Ovary (tissue), 9 donors: ENCODE measurements around the gene PLEK. TPM values are rescaled to one million over a fixed set of nuclear protein-coding genes. Genes with fewer than 3 reads are reported as not detected.

Experiments
- DNase-seq, 5 donors: peaks; one replicate each; pipeline ENCODE4 v3.0.0-alpha.2; 2019 to 2020
- H3K27ac ChIP-seq, 2 donors: fragments of 200-600 bp; one replicate each; pipeline versions ENCODE4 v1.5.1 to v1.8.0; 2019 to 2022
- H3K27me3 ChIP-seq: fragments of 200-600 bp; one replicate; pipeline ENCODE4 v1.8.0; 2022
- H3K36me3 ChIP-seq: fragments of 200-600 bp; sonication (generic); one replicate; pipeline ENCODE4 v1.5.1; 2019
- H3K4me1 ChIP-seq: one replicate; pipeline ENCODE4 v1.8.1; 2013; ENCODE audit warnings: mild to moderate bottlenecking, moderate library complexity; ENCODE audit not compliant: insufficient read depth
- H3K4me3 ChIP-seq: fragments of 200-600 bp; sonication (generic); one replicate; pipeline ENCODE4 v1.5.1; 2017
- H3K9me3 ChIP-seq, 2 donors: fragments of 200-600 bp in 1 of 2; sonication (generic) in 1 of 2; one replicate each; pipeline versions ENCODE4 v1.5.1 to v1.8.1; 2013 to 2019; ENCODE audit warnings: mild to moderate bottlenecking in 1 of 2, moderate library complexity in 1 of 2
- CTCF ChIP-seq, 3 donors: fragments of 450-650 bp in 2 of 3; fragments of 200-600 bp in 1 of 3; IDR thresholded peaks; one replicate each; pipeline versions ENCODE4 v1.5.1 to v1.8.0; 2016 to 2022; ENCODE audit warnings: antibody characterized with exemption in 3 of 3, mild to moderate bottlenecking in 1 of 3
- EP300 ChIP-seq: sonication (generic); formaldehyde crosslinking; IDR thresholded peaks from one replicate; pipeline ENCODE4 v1.6.1; 2017; ENCODE audit warnings: antibody characterized with exemption
- POLR2A ChIP-seq: fragments of 450-650 bp; IDR thresholded peaks from one replicate; pipeline ENCODE4 v1.6.1; 2017; ENCODE audit warnings: antibody characterized with exemption, mild to moderate bottlenecking, moderate library complexity
- WGBS, 3 donors: extraction: QIAGEN DNeasy Blood & Tissue Kit in 1 of 3; methylation state at CpG; one replicate each; pipeline versions ENCODE4 v1.1.5 to v1.1.7; 2013 to 2017; 5-methylcytosine and 5-hydroxymethylcytosine counted together
- intact Hi-C, 4 donors: fragments of 100-400 bp; cut with DNase I; formaldehyde crosslinking; loops; one replicate each; pipeline versions ENCODE4 v1.11.0 to v1.15.1; 2022 to 2023
- polyA plus RNA-seq, 2 donors: library from polyadenylated mRNA; stranded (reverse); fragments of 200-250 nt in 1 of 2; fragments of 350-450 nt in 1 of 2; fragmentation: Illumina TruSeq in 1 of 2; extraction: RNeasy Lipid Tissue Mini Kit (QIAGEN cat#74804) in 1 of 2; gene quantifications; one replicate each; pipeline ENCODE4 v1.2.3, GENCODE V29; 2013 to 2014
- total RNA-seq, 7 donors: library from RNA; depleted of rRNA in 2 of 7; stranded (reverse); fragments of >200 nt in 2 of 7; fragmentation: NEBNext Ultra II Directional in 3 of 7; extraction: Animal tissue kit (Norgen Biotek cat#: 25700) in 3 of 7; gene quantifications; one replicate each; pipeline versions ENCODE4 v1.1.0 to v1.2.4, GENCODE V29; 2016 to 2023
- donor health status: DM: no; HTN: no; CAD: no; lungs with moderate emphysema.
- donor health status: DM: no; HTN: no; CAD: no.
- donor health status: Bipolar disorder and iron deficiency.
- donor health status: DM: yes; HTN: yes; CAD: no.
- donor health status: DM: no; HTN: no; CAD: no.
- donor health status: DM: yes; HTN: yes; CAD: no.

PLEK gene
- total and polyA plus RNA-seq, 9 donors = 1.5 to 22.1 (median 2.7) TPM

GRCh38 chr2:68328901-68329300, 36.2 kb upstream of the PLEK start:
- Histone ChIP-seq H3K4me3 (no peak overlapping the region), H3K9me3 (no peaks in the 10 kb centered on the region), H3K27me3 (no peaks in the 10 kb centered on the region), H3K27ac (no peak overlapping the region), H3K4me1 (no peaks in the 10 kb centered on the region), H3K36me3 (no peaks in the 10 kb centered on the region)
- intact Hi-C loops = no loop called here
- TF ChIP-seq CTCF (IDR thresholded peaks at IDR 0.05) (no peak), EP300 (no peak), POLR2A (no peak)
- no peak for DNase-seq
- WGBS, 3 donors = 64 to 75% (median 67%) methylated on average over 5 of the region's 5 CpGs

- Histone ChIP-seq H3K27ac (no peak overlapping the region), H3K9me3 (no peaks in the 10 kb centered on the region), H3K27me3 (no peaks in the 10 kb centered on the region), H3K4me1 (no peaks in the 10 kb centered on the region), H3K4me3 (no peak overlapping the region), H3K36me3 (no peaks in the 10 kb centered on the region)
- intact Hi-C loops = no loop called here
- 33 to 44% (median 39%) methylated on average over 2 of the region's 2 CpGs for WGBS, 3 donors
- TF ChIP-seq CTCF (IDR thresholded peaks at IDR 0.05) (no peak), POLR2A (no peak), EP300 (no peak)
- DNase-seq = no peak
Measured at GRCh38 chr2:68330691-68331090, 34.4 kb upstream of the PLEK start.

GRCh38 chr2:68333009-68333408, 32.1 kb upstream of the PLEK start:
- intact Hi-C loops = no loop called here
- H3K27ac ChIP-seq = no peak overlapping the region
- no peaks in the 10 kb centered on the region for H3K27me3 ChIP-seq
- no peak overlapping the region for H3K4me3 ChIP-seq
- WGBS, 3 donors = 85 to 89% (median 85%) methylated on average over 8 of the region's 8 CpGs
- no peaks in the 10 kb centered on the region for H3K36me3 ChIP-seq
- no peaks in the 10 kb centered on the region for H3K4me1 ChIP-seq
- DNase-seq = no peak
- H3K9me3 ChIP-seq = no peaks in the 10 kb centered on the region
- TF ChIP-seq CTCF (IDR thresholded peaks at IDR 0.05) (no peak), POLR2A (no peak), EP300 (no peak)

- 14 to 38% (median 33%) methylated on average over 3 of the region's 3 CpGs for WGBS, 3 donors
- Histone ChIP-seq H3K4me3 (no peak overlapping the region), H3K9me3 (no peaks in the 10 kb centered on the region), H3K27me3 (no peaks in the 10 kb centered on the region), H3K4me1 (no peaks in the 10 kb centered on the region), H3K36me3 (no peaks in the 10 kb centered on the region), H3K27ac (no peak overlapping the region)
- no peak for TF ChIP-seq CTCF (IDR thresholded peaks at IDR 0.05)
- intact Hi-C loops = no loop called here
- no peak for DNase-seq
Measured at GRCh38 chr2:68333931-68334330, 31.2 kb upstream of the PLEK start.

GRCh38 chr2:68336192-68336591, 28.9 kb upstream of the PLEK start:
- Histone ChIP-seq H3K36me3 (no peaks in the 10 kb centered on the region), H3K27ac (no peak overlapping the region), H3K27me3 (no peaks in the 10 kb centered on the region), H3K9me3 (no peaks in the 10 kb centered on the region), H3K4me3 (no peak overlapping the region), H3K4me1 (no peaks in the 10 kb centered on the region)
- DNase-seq = no peak
- TF ChIP-seq POLR2A = no peak
- no peak for TF ChIP-seq EP300
- TF ChIP-seq CTCF (IDR thresholded peaks at IDR 0.05) = no peak
- intact Hi-C loops = no loop called here
- 66 to 83% (median 72%) methylated on average over 1 of the region's 1 CpG for WGBS, 3 donors
